Activated CD8-positive, alpha-beta memory T cell treated with anti-CD3 and anti-CD28 coated beads, Interleukin-2, amount 50 U/mL, for 48 hours (primary cell): Measurements from ENCODE around the gene DNM3.

Experiments used
- DNase-seq: peaks from one replicate; pipeline ENCODE4 v3.0.0-alpha.2; 2020

The DNM3 gene

DNA sequence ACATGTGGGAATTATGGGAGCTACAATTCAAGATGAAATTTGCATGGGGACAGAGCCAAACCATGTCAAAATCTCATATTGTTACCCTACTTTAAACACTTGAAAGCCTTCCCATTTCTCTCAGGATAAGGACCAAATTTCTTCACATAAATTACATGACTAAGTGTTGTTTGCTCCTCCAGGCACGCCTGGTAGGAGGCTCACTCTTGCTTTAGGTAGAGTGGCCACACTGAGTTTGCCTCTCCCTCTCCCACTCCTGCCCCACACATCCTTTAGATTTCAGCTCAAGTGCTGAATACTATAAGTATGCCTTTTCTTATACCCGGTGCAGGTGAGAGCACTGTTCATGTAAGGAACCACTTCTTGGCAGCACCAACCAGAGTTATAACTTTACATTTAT is 279.1 kb downstream of the DNM3 start:
- DNase-seq: no peak

DNA sequence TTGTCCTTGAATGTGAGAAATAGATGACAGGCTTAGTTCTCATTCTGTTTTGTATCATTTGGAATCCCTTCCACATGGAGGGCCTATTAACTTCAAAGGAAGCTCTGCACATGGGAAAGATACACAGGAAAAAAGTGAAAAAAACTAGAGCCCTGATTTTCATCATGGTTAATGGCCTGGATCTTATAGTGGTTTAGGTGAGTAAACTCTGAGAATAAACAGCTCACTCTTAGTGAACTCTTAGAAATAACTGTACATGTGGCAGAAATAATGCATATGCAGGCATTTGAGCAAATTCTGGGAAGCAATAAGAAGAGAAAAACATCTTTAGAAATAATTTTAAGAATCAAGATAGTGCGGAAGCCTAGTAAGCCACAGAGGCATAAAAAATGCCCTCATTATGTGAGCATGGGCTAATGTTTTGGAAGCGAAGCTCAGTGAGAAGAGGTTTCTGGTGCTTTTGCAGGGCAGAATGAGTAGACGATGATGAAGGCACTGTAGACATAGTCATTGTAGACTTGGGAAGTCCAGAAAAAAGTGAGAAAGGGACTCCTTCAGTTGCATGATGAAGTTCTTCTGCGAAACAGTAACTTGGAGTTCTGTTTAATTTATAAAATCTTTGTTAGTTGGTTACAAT is 279.9 kb downstream of the DNM3 start:
- DNase-seq: no peak

DNA sequence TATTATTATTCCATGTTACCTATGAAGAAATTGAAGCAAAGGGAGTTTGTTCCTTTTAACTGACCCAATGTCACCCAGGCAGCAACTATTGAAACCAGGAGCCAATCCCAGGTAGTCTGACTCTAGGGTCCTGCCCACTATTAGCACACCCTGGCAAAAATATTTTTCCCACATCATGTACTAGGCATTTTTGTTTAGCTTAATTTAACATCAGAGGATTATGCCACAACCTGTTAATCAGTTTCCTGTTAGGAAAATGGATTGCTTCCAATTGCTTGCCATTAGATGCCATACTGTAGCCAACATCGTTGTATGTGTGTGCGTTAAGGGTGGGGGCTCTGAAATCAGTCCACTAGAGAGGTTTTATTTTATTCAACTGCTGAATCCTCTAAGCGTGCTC is 281.1 kb downstream of the DNM3 start:
- DNase-seq: no peak

DNA sequence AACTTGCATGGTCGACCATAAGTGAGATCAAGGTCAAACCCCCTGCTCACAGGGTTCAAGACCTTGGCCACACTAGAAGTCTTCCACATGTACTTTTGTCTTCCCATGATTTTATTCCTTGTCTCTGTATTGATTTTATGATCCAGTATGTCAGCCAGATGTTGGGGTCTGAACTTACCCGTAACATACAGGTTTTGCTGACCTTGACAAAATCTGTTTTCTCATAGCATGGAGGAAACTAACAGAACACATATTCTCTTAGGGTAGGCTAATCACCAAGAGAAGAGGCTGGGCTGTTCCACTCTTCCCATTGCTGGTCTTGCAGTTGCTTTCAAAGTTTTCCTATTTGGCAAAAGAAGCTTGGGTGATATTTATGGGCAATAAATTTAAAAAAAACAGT is 284.0 kb downstream of the DNM3 start:
- no peak for DNase-seq

DNA sequence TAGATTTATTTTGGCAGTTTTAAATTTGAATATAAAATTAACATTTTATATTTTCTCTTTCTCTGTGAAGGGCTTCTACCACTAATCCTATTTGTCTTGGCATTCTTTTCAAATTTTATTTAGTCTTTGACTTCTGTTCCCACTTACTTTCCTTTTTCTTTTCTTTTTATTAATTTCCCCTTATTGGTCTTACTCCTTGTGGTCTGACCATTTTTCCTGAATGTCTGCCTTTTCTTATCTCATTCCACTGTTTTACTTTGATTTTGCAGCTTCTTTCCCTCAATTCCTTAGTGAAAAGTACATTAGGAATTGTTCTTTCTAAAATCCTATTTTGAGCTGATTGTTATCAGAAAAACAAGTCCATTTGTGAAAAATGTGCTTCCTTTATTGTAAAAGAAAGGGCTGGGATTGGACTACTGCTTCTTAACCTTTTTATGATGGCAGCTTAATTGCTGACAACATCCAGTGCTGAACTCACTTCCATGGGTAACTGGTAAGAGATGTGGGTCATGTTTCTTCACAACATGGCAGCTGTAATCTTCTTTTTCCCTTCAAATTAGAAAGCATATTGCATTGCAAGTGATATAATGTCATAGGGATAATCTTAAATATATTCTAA is 284.6 kb downstream of the DNM3 start:
- DNase-seq: no peak

DNA sequence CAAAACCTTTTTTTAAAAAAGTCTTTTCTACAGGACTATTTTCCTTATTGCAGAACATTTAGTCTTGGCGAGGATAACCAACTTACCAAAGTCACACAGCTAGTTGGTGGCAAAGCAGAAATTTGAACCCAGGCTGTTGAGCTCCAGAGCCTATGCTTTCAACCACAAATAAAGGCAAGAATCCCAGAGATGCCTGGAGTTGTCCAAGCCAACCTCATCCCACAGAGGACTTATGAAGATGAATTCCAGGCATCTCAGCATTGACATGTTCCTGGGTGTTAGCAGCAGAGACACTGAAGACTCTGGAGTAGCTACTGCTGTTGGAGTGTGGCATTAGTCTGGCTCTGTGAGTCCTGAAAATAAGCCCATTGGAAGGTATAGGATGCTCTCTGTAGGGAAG is 291.5 kb downstream of the DNM3 start:
- no peak for DNase-seq

DNA sequence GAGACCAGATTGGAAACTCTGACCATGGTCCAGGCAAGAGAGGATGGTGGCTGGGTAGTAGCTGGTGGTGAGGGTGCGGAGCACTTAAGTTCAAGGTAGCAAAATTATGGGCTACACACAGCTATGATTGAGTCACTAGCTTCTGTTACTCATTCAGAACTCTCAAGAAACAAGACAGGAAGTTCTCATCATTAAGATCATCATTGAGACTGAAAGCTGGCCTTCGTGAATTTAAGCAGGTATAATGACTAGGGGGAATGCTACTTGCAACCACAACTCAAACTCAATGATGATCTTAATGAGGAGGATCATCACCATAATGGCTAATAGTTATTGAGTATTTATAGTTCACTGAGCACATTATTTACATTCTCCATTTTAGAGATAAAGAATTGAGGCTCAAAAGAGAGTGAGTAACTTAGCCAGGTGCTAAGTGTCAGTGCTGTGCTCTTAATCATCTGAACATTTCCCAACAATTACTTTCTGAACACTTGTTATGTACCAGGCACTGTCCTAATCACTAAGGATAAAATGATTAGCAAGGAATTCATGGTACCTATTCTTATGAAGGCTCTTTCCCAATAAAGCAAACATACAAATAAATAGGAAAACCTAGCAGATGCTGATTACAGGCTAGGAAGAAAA is 292.9 kb downstream of the DNM3 start:
- DNase-seq: no peak

DNA sequence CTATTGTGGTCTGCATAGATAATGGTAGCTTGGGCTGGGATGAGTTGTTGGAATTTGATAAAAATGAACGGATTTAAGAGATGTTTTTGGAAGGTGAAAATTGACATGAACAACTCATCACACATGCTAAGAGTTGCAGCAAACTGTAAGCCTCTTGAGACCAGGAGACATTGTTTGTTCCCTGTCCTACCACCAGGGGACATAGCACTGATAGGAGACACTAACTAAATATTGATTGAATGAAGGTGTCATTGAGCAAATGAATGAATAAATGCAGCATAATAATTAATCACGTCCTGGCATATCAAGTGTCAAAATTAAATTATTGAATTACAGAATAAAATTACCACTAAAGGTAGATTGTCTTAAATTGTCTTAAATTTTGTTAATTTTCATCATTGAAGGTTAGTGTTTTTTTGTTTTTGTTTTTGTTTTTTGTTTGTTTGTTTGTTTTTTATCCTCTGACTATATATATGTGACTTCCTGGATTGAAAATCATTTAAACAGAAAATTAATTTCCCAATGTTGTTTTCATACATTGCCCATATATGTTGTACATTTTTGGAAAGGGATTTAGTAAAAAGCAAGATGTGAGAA is 293.9 kb downstream of the DNM3 start:
- no peak for DNase-seq

DNA sequence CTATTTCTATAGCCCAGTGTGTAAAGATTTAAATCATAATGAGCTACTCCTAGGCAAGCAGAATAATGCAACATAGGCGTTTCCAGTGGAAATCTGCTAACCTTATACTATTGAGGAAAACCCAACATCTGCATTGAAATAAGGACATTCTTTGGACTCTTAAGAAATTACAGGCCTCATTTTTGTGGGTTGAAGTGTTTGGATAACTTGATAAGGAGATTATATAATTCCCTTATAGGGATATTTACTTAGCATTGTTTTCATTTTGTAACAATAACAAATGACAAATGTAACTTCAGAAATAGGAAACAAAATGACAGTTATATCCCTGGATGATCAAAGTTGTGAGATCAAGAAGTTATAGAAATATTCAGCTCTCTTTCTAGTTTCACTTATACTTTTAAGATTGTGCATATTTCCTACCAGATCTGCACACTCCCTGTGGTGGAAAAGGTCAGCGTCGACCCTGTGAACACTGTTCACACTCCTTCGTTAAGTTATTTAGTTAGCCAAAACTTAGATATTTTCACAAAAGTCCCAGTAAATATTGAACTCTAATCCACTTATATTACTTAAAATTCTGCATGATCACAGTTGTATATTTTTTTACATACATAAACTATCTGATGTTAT is 294.8 kb downstream of the DNM3 start:
- DNase-seq: no peak

DNA sequence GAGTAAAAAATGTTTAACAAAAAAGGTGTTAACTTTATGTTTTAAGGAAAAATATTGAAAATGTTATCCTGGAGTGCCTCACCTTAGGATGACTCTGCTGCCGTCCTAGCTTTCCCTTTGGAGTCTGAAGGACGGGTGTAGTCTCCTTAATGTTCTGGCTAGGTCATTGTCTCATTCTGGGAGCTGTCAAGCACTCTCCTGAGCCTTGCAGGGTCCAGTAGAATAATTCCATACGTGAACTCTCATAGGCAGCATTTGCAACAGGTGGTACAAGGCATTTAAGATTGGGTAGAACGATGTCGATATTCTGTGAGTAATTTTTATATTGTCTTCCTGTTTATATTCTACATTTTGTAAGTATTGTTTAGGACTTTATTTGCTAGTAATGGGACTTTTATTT is 295.6 kb downstream of the DNM3 start:
- DNase-seq: no peak

DNA sequence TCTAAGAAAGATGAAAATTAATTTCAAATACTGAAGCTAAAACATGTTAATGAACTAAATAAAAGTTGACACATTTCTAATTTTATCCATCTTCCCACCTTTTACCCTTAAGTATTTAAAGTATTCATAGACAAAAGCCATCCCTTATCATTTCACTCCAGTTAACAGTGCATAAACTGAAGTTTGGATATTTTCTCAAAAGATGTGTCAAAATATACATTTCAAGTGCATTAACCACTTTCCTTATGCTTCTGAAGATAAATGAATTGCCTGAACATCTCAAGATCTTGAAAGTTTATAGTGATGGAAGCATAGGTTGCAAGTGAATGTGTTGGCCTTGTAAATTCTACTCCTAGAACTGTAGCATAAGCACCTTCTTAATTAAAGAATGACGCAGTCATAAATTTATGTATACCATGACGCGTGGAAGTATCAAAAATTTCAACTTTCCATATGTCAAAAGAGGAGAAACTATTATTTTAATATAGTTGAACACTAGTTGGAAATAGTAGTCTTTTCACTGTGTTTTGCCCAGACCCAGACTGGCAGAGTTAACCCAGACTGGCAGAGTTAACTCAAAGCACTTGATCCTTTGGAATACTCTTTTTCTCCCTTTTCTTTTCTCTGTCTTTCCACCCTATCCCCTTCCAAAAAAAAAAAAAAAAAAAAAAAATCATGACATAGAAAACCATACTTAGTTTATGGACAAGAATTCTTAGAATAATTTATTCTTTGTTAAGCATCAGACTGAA is 296.6 kb downstream of the DNM3 start:
- DNase-seq: no peak

DNA sequence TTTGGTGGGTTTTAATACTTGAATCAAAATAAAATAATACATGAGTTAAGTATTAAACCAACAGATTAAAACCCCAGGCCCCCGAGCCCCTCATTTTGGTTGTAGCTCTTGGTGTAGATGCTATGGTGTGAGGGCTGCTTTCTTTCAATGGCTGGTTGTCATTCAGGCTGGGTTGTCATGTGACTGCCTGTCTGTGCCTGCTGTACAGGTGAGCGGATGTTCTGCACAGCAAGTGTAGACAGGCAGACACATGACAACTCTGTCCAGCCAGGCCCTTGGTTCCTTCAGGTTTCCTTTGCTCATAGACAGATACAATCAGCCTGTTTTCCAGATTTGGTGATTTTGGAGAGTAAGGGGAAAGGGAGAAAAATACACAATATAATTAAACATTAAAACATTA is 297.3 kb downstream of the DNM3 start:
- no peak for DNase-seq

DNA sequence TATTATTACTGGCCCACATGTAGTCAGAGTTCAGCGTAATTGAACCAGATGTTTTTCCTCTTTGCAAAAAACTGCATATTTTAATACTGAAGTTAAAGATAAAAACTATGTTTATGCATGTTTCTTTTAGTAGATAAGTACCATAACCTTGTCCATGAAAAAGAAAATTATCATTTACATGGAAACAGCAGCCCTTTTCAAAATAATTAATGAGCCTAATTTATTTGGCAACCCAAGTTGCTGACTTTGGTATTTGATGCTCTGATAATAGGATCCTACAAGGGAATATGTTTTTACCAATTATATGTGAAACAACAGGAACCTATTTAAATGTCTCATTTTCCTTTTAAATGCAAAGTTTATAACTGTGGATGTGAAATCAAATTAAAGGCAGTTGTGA is 297.9 kb downstream of the DNM3 start:
- no peak for DNase-seq

DNA sequence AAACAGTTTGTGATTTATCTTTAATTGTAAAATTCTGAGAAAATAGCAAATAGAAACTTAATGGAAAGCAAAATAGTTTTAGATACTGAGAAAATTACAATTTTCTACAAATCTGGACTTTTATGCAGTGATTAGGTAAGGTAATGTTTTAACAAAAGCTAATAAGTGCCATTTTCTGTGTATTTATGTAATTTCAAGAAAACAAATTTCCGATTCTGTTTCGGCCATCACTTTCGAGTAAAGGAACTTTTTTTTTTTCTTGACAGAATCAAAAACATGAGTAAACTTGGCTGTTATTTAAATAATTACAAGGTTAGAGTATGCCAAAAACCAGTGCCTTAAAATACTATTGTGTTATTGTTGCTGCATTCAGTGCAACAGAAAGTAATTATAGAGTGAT is 298.8 kb downstream of the DNM3 start:
- DNase-seq: no peak

DNA sequence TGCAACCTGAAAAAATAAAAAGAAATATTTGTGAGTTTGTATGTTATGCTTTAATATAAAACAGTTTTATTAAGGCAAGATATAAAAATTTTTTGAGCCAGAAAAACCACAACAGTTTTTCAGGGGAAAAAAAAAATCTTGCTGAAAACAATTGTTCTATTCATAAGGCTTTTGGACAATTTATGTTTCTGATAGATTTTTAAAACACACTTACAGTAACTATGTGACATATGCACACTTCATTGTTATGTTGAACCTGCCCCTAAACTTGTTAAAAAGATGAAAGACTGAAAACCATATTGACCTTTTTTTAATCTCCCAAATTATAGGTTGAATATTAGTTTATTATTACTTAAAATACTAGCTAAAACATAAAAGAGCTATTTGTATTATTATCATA is 299.3 kb downstream of the DNM3 start:
- no peak for DNase-seq

DNA sequence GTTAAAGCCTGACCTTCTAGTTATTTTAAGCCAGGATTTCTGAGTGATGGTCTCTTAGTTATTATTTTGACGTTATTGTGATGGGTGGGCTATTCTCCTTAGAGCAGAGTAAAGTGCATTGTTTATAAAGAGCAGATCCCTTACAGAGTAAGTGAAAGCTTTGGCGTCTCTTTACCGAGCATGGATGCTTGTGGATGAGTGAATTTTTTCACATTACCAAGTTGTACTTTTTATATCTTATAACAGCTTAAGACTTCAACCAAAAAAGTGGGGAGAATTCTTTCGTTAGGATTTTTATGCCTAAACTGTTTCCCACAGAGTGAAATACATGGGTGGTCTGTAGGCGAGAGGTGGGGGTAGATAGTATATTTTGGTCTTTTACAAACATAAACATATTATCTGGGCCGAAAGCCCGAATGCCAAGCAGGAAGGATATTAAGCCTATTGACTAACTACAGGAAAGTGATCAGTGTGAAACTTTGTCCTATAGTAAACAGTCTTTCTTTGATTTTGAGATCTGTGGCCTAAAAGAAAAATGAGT is 300.1 kb downstream of the DNM3 start:
- DNase-seq: no peak

DNA sequence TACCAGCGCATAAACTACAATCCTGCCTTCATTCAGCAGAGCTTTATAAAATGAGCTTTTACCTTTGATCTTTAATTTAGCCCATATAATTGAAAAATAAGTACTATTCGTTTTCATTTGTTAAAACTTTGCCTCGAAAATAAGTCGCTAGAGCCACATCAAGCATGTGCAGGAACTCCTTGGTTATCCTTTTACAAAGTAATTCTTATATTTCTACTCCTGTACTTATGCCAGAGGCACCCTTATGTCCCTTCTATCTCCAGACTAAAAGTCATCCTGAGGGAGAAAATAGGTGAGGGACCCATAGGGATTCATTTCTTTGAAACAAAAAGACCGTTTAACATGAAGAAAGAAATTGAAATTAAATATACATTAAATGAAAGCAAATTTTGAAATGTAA is 301.0 kb downstream of the DNM3 start:
- DNase-seq: no peak

DNA sequence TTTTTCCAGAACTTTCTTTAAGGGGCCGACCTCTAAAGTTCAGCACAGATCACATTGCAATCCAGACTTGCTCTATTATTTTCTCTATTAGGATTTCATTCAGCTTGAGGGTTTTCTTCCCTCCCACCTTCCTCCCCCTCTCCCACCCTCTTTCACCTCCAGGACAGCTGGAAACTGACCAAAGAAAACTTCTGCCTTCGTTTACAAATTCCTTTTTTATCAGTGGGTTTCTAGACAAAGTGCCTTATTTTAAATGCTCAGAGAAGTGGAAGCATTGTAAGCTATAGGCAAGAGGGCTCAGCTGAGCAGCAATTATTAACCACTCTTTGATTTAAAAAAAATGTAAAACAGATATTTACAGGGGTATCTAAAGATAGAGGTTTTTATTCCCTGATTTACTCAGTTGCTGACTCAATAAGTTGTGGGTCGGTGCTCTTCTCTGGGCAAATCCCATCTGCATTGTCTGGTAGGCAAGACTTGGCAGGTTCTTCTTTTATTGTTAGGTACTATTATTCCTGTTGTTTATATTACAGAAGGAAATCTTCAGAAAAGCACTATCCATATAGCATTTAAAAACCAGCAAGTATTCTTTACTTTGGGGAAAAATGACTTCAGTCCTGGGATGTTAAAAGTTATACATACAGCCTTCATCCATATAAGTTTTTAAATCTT is 302.2 kb downstream of the DNM3 start:
- DNase-seq: no peak

DNA sequence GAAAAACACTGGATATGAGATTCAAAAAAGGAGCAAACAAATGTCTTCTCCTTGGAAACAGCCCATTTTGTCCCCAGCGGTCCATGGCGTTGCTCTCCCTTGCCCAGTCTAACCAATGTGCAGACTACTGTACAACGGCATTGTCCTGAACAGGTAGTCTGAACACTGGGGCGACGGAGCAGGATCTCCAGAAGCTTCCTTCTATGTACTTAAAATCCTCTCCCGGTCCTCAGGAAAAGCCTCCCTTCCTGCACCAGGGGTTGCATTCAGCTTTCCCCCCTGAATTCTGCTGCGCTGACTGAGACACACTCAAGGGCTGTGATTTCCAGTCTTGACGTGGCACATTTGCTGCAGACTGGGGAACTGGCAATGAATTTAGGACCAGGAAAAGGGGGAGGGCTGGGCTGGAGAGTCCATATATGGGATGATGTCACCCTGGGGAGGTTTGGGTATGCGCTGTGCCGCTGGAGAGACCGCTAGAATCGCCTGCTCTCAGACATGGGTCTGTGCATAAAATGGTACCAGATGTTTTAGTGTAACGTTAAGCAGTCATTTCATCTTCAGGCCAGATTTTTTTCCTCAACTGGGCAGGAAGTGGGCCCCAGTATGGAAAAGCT is 303.3 kb downstream of the DNM3 start:
- no peak for DNase-seq

DNA sequence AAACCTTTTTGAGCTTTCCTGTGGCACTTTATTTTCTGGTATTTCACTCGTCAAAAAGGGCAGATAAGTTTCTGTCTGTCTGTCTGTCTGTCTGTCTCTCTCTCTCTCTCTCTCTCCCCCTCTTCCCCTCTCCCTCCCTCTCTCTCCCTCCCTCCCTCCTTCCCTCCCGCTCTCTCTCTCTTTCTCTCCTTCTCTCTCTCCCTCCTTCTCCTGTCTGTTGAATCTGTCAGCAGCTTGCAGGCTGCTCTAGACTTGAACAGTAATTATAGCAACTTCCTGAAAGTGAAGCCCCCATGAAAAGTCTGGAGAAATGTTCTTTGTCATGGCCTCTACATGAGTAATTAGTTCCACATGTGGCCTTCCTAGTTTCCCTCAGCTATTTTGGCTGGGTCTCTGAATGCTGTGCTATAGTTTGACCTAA is 303.9 kb downstream of the DNM3 start:
- DNase-seq: no peak

DNA sequence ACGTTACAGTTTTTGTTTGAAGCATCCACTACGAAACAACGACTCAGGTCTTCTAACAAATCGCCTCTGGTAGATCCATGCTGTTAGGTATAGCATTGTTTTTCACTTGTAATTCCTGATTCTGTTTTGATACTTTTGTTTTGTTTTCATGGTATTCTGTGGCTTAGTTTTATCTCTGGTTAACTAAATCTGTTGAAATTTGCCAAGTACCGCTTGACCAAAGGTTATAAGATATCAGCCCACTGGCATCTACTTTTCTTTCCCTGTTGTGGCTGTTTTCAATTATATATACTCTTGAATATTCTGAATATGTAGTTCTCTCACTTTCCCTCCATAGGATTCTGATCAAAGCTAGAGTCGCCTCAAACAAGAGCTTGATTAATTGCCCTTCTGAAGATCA is 304.4 kb downstream of the DNM3 start:
- DNase-seq: no peak
